Thoracic aorta (tissue), 2 donors: ENCODE results near the gene BRD4. TPM values are rescaled to one million over a fixed set of nuclear protein-coding genes. Genes with fewer than 3 reads are reported as not detected.

Experiments used
- ATAC-seq: fragments of 150-250 bp; one replicate; pipeline ENCODE4 v1.8.0; 2017; ENCODE audit warnings: low read depth; ENCODE audit not compliant: insufficient number of reproducible peaks, low FRiP score
- DNase-seq: peaks from one replicate; pipeline ENCODE4 v3.0.0-alpha.2; 2020; ENCODE audit warnings: low spot score
- H3K27ac ChIP-seq, 2 donors: fragments of 200-600 bp; sonication (generic); 1 replicate in 1 of 2; 2 replicates in 1 of 2; pipeline ENCODE4 v1.5.1; 2016; ENCODE audit warnings: mild to moderate bottlenecking in 2 of 2, moderate library complexity in 2 of 2
- H3K27me3 ChIP-seq: fragments of 200-600 bp; sonication (generic); replicated peaks from 2 replicates; pipeline ENCODE4 v1.6.0; 2016; ENCODE audit warnings: mild to moderate bottlenecking; ENCODE audit not compliant: insufficient read depth
- H3K36me3 ChIP-seq: fragments of 200-600 bp; sonication (generic); one replicate; pipeline ENCODE4 v1.5.1; 2016
- H3K4me1 ChIP-seq, 2 donors: fragments of 200-600 bp; sonication (generic); 1 replicate in 1 of 2; 2 replicates in 1 of 2; pipeline versions ENCODE4 v1.5.1 to v1.6.0; 2016; ENCODE audit warnings: low read depth in 2 of 2, mild to moderate bottlenecking in 1 of 2; ENCODE audit not compliant: control insufficient read depth in 1 of 2
- H3K4me3 ChIP-seq: fragments of 200-600 bp; sonication (generic); 2 replicates; pipeline ENCODE4 v1.5.1; 2016; ENCODE audit warnings: mild to moderate bottlenecking
- H3K9me3 ChIP-seq: fragments of 200-600 bp; sonication (generic); 2 replicates; pipeline ENCODE4 v1.5.1; 2016
- CTCF ChIP-seq: fragments of 200-600 bp; sonication (generic); IDR thresholded peaks from one replicate; pipeline ENCODE4 v1.5.1; 2019; ENCODE audit warnings: antibody characterized with exemption
- total RNA-seq, 2 donors: library from RNA; depleted of rRNA; stranded (reverse); fragments of >200 nt; gene quantifications; one replicate each; pipeline versions ENCODE4 v1.1.0 to v1.2.3, GENCODE V29; 2016

Gene BRD4
- total RNA-seq, 2 donors from 2014 or later = 49.0 to 70.9 TPM

DNA sequence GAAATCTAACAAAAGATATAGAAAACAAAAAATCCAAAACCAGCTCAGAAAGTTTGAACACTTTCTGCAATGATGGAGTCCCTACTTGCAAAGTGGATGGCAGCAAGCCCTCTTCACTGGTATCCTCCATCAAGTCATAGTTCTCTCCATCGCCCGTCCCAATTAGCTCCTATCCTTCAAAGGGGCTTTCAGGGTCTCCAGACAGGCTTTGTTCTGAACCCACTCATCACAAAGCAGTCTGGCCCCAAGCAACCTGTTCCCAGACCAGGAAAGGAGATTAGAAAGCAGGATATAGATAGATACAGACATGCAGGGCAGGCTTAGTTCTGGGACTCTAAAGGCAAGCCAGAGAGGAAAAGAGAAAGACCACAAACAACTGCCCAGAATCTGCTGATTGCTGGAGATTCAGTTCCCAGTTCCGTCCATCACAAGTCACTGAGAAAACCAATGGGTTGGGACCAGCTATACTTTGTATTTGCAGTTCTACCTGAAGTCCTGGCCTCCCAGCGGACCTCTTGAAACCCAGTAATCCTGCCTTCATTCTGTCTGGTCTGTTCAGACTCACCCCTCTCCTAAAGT lies 52.9 kb downstream of the BRD4 start:
- Histone ChIP-seq H3K4me1 (peaks cover 85 to 99% of the 10 kb centered on the region in 2 donors), H3K27ac (peak overlapping the region in 1 of 2 donors; percentile 45), H3K27me3 (no peaks in the 10 kb centered on the region), H3K4me3 (no peak overlapping the region), H3K9me3 (no peaks in the 10 kb centered on the region), H3K36me3 (no peaks in the 10 kb centered on the region)
- TF ChIP-seq CTCF = no peak
- ATAC-seq = no peak
- no peak for DNase-seq

GRCh38 chr19:15276620-15277215 lies 55.6 kb downstream of the BRD4 start:
- Histone ChIP-seq H3K4me1 (peaks cover 67 to 100% of the 10 kb centered on the region in 2 donors), H3K27ac (peak overlapping the region in 1 of 2 donors; percentile 1), H3K36me3 (peaks cover 10% of the 10 kb centered on the region), H3K9me3 (no peaks in the 10 kb centered on the region), H3K27me3 (no peaks in the 10 kb centered on the region), H3K4me3 (no peak overlapping the region)
- no peak for DNase-seq
- TF ChIP-seq CTCF = no peak
- ATAC-seq = no peak

DNA sequence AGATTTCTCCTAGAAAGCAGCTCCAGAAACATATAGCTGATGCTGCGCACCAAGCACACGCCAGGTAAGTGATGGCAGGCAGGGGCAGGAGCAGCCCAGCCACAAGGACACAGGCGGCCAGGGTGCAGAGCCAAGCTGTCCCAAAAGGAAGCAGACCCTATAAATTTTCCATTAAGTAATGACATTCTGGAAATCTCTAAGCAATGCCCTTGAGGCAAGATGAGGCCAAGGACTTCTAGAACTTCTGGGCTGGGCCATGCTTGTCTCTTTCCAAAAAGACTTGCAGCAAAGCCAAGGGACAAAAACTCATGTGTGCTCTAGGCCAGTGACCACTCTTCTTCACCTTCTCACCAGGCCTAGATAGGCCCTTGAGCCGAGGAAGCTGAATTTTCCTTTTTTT lies 57.9 kb downstream of the BRD4 start:
- TF ChIP-seq CTCF = no peak
- ATAC-seq (no peak), DNase-seq (no peak)
- no peaks in the 10 kb centered on the region for H3K9me3 ChIP-seq
- peaks cover 21% of the 10 kb centered on the region for H3K36me3 ChIP-seq
- H3K4me1 ChIP-seq = peaks cover 45 to 99% of the 10 kb centered on the region in 2 donors
- peak overlapping the region in 1 of 2 donors; percentile 1 for H3K27ac ChIP-seq
- no peaks in the 10 kb centered on the region for H3K27me3 ChIP-seq
- H3K4me3 ChIP-seq = no peak overlapping the region

DNA sequence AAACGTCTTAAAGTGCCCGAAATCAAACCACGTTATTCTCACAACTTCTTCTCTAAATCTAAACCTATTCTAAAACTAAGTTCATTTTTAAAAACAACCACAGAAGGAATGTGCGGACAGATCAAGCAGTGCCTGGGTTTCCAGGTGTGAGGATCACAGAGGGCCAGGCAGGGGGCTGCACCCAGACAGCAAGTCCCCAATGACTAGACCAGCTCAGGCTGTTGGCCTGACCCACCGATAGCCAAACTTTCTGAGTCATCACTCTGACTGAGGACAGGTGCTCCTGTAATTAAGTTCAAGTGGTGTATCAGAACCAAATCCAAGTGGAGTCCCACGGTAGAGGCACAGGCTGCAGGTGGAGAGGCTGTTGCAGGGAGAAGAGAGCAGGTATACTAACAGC lies 62.5 kb downstream of the BRD4 start:
- no peaks in the 10 kb centered on the region for H3K27me3 ChIP-seq
- peaks cover 35% of the 10 kb centered on the region for H3K36me3 ChIP-seq
- peaks cover 34 to 96% of the 10 kb centered on the region in 2 donors for H3K4me1 ChIP-seq
- TF ChIP-seq CTCF = no peak
- H3K9me3 ChIP-seq = no peaks in the 10 kb centered on the region
- no peak overlapping the region for H3K4me3 ChIP-seq
- DNase-seq (no peak), ATAC-seq (no peak)
- H3K27ac ChIP-seq = no peak overlapping the region

GRCh38 chr19:15268928-15269253 lies 63.4 kb downstream of the BRD4 start:
- Histone ChIP-seq H3K4me1 (peaks cover 33 to 96% of the 10 kb centered on the region in 2 donors), H3K27ac (no peak overlapping the region), H3K27me3 (no peaks in the 10 kb centered on the region), H3K36me3 (peaks cover 43% of the 10 kb centered on the region), H3K4me3 (no peak overlapping the region), H3K9me3 (no peaks in the 10 kb centered on the region)
- no peak for TF ChIP-seq CTCF
- ATAC-seq (no peak), DNase-seq (no peak)
